SK-N-SH (cell line): ENCODE results near the gene CCDC152. TPM values are rescaled to one million over a fixed set of nuclear protein-coding genes. Genes with fewer than 3 reads are reported as not detected.

ENCODE experiments used
- CTCF ChIA-PET: fragments of 300-600, 350-600 bp; formaldehyde crosslinking; extraction: SDS; loops from one replicate; lab custom pipeline; 2021; lab: Yijun Ruan, JAX
- POLR2A ChIA-PET: fragments of 350-600 bp; sonication (Branson Sonifier 250); formaldehyde crosslinking; extraction: SDS; loops from one replicate; lab custom pipeline; 2020; ENCODE audit warnings: antibody characterized with exemption, inconsistent platforms; lab: Yijun Ruan, JAX
- DNase-seq: peaks from one replicate; pipeline ENCODE4 v3.0.0; 2012
- H2AFZ ChIP-seq: fragments of 200-600 bp; sonication (generic); 2 replicates; pipeline ENCODE4 v1.8.1; 2016; ENCODE audit warnings: antibody characterized with exemption, mild to moderate bottlenecking, low read depth
- H3F3A ChIP-seq: fragments of 200-600 bp; sonication (generic); replicated peaks from 2 replicates; pipeline ENCODE3; 2016; ENCODE audit warnings: antibody characterized with exemption, mild to moderate bottlenecking; ENCODE audit not compliant: insufficient read depth
- H3K27ac ChIP-seq, 2 experiments: fragments of 200-500 bp in 1 of 2; fragments of 200-600 bp in 1 of 2; sonication (Bioruptor generic) in 1 of 2; sonication (generic), shearing (Covaris generic) in 1 of 2; 2 replicates each; pipeline versions ENCODE4 v1.5.1 to v1.6.1; 2014 to 2016; ENCODE audit warnings: low read depth in 2 of 2, inconsistent platforms in 1 of 2, low read length in 1 of 2, mild to moderate bottlenecking in 1 of 2, mixed read lengths in 1 of 2
- H3K27me3 ChIP-seq: fragments of 200-600 bp; sonication (generic), shearing (Covaris generic); 2 replicates; pipeline ENCODE4 v1.6.1; 2016; ENCODE audit warnings: mixed run types; ENCODE audit not compliant: insufficient read depth
- H3K36me3 ChIP-seq, 2 experiments: fragments of 200-500 bp in 1 of 2; fragments of 200-600 bp in 1 of 2; sonication (Bioruptor generic) in 1 of 2; sonication (generic) in 1 of 2; replicated peaks in 1 of 2; 2 replicates each; pipeline versions ENCODE3 to v1.5.1; 2014 to 2016; ENCODE audit warnings: low read length in 1 of 2, mild to moderate bottlenecking in 1 of 2; ENCODE audit not compliant: insufficient read depth in 2 of 2, control insufficient read depth in 1 of 2
- H3K4me1 ChIP-seq, 2 experiments: fragments of 200-500 bp in 1 of 2; fragments of 200-600 bp in 1 of 2; sonication (Bioruptor generic) in 1 of 2; sonication (generic), shearing (Covaris generic) in 1 of 2; 2 replicates each; pipeline versions ENCODE4 v1.5.1 to v1.6.1; 2014 to 2016; ENCODE audit warnings: low read depth in 1 of 2, low read length in 1 of 2, mixed run types in 1 of 2; ENCODE audit not compliant: insufficient read depth in 2 of 2, control insufficient read depth in 1 of 2
- H3K4me2 ChIP-seq: fragments of 200-600 bp; sonication (generic), shearing (Covaris generic); 2 replicates; pipeline ENCODE4 v1.6.1; 2017; ENCODE audit warnings: mixed run types
- H3K4me3 ChIP-seq, 2 experiments: fragments of 200-500 bp in 1 of 2; fragments of 200-600 bp in 1 of 2; sonication (Bioruptor generic) in 1 of 2; sonication (generic), shearing (Covaris generic) in 1 of 2; 2 replicates each; pipeline versions ENCODE4 v1.5.1 to v1.8.1; 2014 to 2016; ENCODE audit warnings: low read depth in 2 of 2, inconsistent platforms in 1 of 2, low read length in 1 of 2, mild to moderate bottlenecking in 1 of 2, mixed read lengths in 1 of 2, moderate library complexity in 1 of 2
- H3K79me2 ChIP-seq: fragments of 200-600 bp; sonication (generic); 2 replicates; pipeline ENCODE4 v1.8.1; 2017; ENCODE audit warnings: mild to moderate bottlenecking; ENCODE audit not compliant: insufficient read depth
- H3K9ac ChIP-seq: fragments of 200-600 bp; sonication (generic); 2 replicates; pipeline ENCODE4 v1.6.1; 2017; ENCODE audit warnings: mixed run types
- H3K9me2 ChIP-seq: fragments of 200-600 bp; sonication (generic); 2 replicates; pipeline ENCODE4 v1.6.1; 2017; ENCODE audit warnings: mixed run types
- H3K9me3 ChIP-seq: fragments of 200-600 bp; sonication (generic); 2 replicates; pipeline ENCODE4 v1.6.1; 2017; ENCODE audit warnings: mixed run types, mild to moderate bottlenecking, moderate library complexity
- H4K20me1 ChIP-seq: fragments of 200-600 bp; sonication (generic); 2 replicates; pipeline ENCODE4 v1.6.1; 2017; ENCODE audit warnings: mild to moderate bottlenecking, mixed run types; ENCODE audit not compliant: insufficient read depth
- CHD2 ChIP-seq: fragments of 150-350 bp; IDR thresholded peaks from 2 replicates; pipeline ENCODE4 v1.6.1; 2018; ENCODE audit warnings: low read length; ENCODE audit not compliant: partially characterized antibody
- CTCF ChIP-seq: fragments of 200-600 bp; sonication (generic); IDR thresholded peaks from 2 replicates; pipeline ENCODE4 v1.6.1; 2017; ENCODE audit warnings: antibody characterized with exemption, mild to moderate bottlenecking, moderate library complexity
- GABPA ChIP-seq: IDR thresholded peaks from 2 replicates; pipeline ENCODE4 v1.4.0; 2012; ENCODE audit warnings: low read depth, mild to moderate bottlenecking
- JUND ChIP-seq: IDR thresholded peaks from 2 replicates; pipeline ENCODE4 v1.4.0; 2012
- MEF2A ChIP-seq: IDR thresholded peaks from 2 replicates; pipeline ENCODE4 v1.4.0; 2012; ENCODE audit warnings: low read depth, borderline replicate concordance
- NFIC ChIP-seq: IDR thresholded peaks from 2 replicates; pipeline ENCODE4 v1.4.0; 2012; ENCODE audit warnings: borderline replicate concordance
- NRF1 ChIP-seq: IDR thresholded peaks from 2 replicates; pipeline ENCODE4 v1.6.1; 2012; ENCODE audit warnings: low read depth, mild to moderate bottlenecking, low read length
- PBX3 ChIP-seq: IDR thresholded peaks from 2 replicates; pipeline ENCODE4; 2012
- POLR2AphosphoS5 ChIP-seq: IDR thresholded peaks from 2 replicates; pipeline ENCODE4 v1.6.1; 2012; ENCODE audit warnings: low read depth, low read length
- RAD21 ChIP-seq: IDR thresholded peaks from 2 replicates; pipeline ENCODE4 v1.6.1; 2012; ENCODE audit warnings: mild to moderate bottlenecking, low read length
- REST ChIP-seq: IDR thresholded peaks from 2 replicates; pipeline ENCODE4 v1.6.1; 2012; ENCODE audit warnings: mild to moderate bottlenecking, low read depth, low read length, moderate library complexity
- RXRA ChIP-seq: IDR thresholded peaks from 2 replicates; pipeline ENCODE4 v1.4.0; 2012; ENCODE audit warnings: low read depth, mild to moderate bottlenecking, borderline replicate concordance
- SMC3 ChIP-seq: IDR thresholded peaks from 2 replicates; pipeline ENCODE4 v1.6.1; 2012; ENCODE audit warnings: low read depth, low read length, improper control_type of control experiment
- TAF1 ChIP-seq: IDR thresholded peaks from 2 replicates; pipeline ENCODE4 v1.6.1; 2012; ENCODE audit warnings: low read depth, mild to moderate bottlenecking, low read length, moderate library complexity, borderline replicate concordance
- TEAD4 ChIP-seq: IDR thresholded peaks from 2 replicates; pipeline ENCODE4 v1.4.0; 2012; ENCODE audit warnings: mild to moderate bottlenecking, borderline replicate concordance; ENCODE audit not compliant: insufficient read depth
- YY1 ChIP-seq: IDR thresholded peaks from 2 replicates; pipeline ENCODE4 v1.4.0; 2012; ENCODE audit warnings: low read depth, mild to moderate bottlenecking
- WGBS: methylation state at CpG from one replicate; pipeline ENCODE4 v1.1.6; 2017; ENCODE audit warnings: low lambda C conversion rate; 5-methylcytosine and 5-hydroxymethylcytosine counted together
- polyA plus RNA-seq, 3 experiments: library from polyadenylated mRNA; depleted of rRNA; stranded (reverse); fragments of >200 nt; gene quantifications; 2 replicates each; pipeline ENCODE4 v1.2.3, GENCODE V29; 2012
- TF ChIP-seq, protein P1 (sequence below): IDR thresholded peaks from 2 replicates; pipeline ENCODE4 v1.4.0; 2012; ENCODE audit warnings: low read depth, borderline replicate concordance
- TF ChIP-seq, protein P2 (sequence below): IDR thresholded peaks from 2 replicates; pipeline ENCODE4 v1.4.0; 2012; ENCODE audit warnings: low read depth, borderline replicate concordance

Gene CCDC152
- polyA plus RNA-seq, 1 of the 3 experiments (the other 2 are of a cell fraction): 2.1 TPM

DNA sequence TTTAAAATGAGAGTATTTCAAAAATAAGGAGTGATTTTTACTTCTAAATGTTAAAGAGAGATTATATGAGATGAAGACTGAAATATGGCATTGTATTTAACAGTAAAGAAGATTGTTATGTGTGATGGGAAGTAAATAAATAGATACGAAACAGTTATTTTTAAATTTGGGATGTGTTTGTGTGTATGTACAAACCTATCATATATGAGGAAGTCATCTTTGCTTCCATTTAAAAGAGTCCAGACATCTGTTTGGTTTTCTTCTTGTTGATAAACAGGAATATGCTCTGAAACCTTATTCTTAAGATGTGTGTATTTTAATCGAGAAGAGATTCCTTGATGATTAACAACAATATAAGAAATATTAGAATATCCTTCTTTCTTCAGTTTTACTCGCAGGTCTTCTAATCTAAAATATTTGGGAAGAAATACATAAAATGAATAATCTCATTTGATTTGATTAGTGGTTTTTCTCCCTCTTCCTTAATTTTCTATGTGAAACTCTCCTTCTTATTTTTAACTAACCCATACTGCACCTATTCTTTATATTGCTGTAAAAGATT is 50.2 kb downstream of the CCDC152 start:
- Histone ChIP-seq H3F3A (no peaks in the 10 kb centered on the region), H3K4me1 (no peaks in the 10 kb centered on the region), H3K27ac (no peak overlapping the region), H3K27me3 (no peaks in the 10 kb centered on the region), H3K9ac (no peak overlapping the region), H3K4me2 (no peak overlapping the region), H3K4me3 (no peak overlapping the region), H4K20me1 (no peaks in the 10 kb centered on the region), H3K36me3 (no peaks in the 10 kb centered on the region), H3K9me3 (no peaks in the 10 kb centered on the region), H2AFZ (no peak overlapping the region), H3K9me2 (no peaks in the 10 kb centered on the region), H3K79me2 (no peaks in the 10 kb centered on the region)
- ChIA-PET POLR2A (no interaction called here), CTCF (no interaction called here)
- WGBS: 64% methylated on average over 3 of the region's 3 CpGs
- no peak for TF ChIP-seq POLR2AphosphoS5
- no peak for DNase-seq

GRCh38 chr5:42807722-42808447 is 51.3 kb downstream of the CCDC152 start:
- Histone ChIP-seq H3K9me2 (no peaks in the 10 kb centered on the region), H2AFZ (no peak overlapping the region), H3K4me3 (no peak overlapping the region), H3K4me1 (no peaks in the 10 kb centered on the region), H3K4me2 (no peak overlapping the region), H3K9ac (no peak overlapping the region), H3F3A (no peaks in the 10 kb centered on the region), H3K79me2 (no peaks in the 10 kb centered on the region), H4K20me1 (no peaks in the 10 kb centered on the region), H3K27me3 (no peaks in the 10 kb centered on the region), H3K9me3 (no peaks in the 10 kb centered on the region), H3K27ac (no peak overlapping the region), H3K36me3 (no peaks in the 10 kb centered on the region)
- CTCF ChIA-PET: no interaction called here
- 56% methylated on average over 2 of the region's 2 CpGs for WGBS
- no peak for DNase-seq
- POLR2A ChIA-PET: no interaction called here
- TF ChIP-seq CHD2: no peak
- TF ChIP-seq YY1: no peak
- no peak for TF ChIP-seq NFIC
- no peak for TF ChIP-seq MEF2A
- TF ChIP-seq, protein P1, sequence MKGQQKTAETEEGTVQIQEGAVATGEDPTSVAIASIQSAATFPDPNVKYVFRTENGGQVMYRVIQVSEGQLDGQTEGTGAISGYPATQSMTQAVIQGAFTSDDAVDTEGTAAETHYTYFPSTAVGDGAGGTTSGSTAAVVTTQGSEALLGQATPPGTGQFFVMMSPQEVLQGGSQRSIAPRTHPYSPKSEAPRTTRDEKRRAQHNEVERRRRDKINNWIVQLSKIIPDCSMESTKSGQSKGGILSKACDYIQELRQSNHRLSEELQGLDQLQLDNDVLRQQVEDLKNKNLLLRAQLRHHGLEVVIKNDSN: no peak
- no peak for TF ChIP-seq PBX3
- TF ChIP-seq NRF1: no peak
- TF ChIP-seq CTCF: no peak
- no peak for TF ChIP-seq POLR2AphosphoS5
- TF ChIP-seq, protein P2, sequence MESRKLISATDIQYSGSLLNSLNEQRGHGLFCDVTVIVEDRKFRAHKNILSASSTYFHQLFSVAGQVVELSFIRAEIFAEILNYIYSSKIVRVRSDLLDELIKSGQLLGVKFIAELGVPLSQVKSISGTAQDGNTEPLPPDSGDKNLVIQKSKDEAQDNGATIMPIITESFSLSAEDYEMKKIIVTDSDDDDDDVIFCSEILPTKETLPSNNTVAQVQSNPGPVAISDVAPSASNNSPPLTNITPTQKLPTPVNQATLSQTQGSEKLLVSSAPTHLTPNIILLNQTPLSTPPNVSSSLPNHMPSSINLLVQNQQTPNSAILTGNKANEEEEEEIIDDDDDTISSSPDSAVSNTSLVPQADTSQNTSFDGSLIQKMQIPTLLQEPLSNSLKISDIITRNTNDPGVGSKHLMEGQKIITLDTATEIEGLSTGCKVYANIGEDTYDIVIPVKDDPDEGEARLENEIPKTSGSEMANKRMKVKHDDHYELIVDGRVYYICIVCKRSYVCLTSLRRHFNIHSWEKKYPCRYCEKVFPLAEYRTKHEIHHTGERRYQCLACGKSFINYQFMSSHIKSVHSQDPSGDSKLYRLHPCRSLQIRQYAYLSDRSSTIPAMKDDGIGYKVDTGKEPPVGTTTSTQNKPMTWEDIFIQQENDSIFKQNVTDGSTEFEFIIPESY: no peak
- TF ChIP-seq RXRA: no peak
- no peak for TF ChIP-seq TAF1
- TF ChIP-seq GABPA: no peak
- no peak for TF ChIP-seq SMC3
- no peak for TF ChIP-seq JUND
- TF ChIP-seq REST: no peak
- TF ChIP-seq TEAD4: no peak
- TF ChIP-seq RAD21: no peak
